Heart left ventricle (tissue), 16 donors: ENCODE results near the gene FGD4. TPM values are rescaled to one million over a fixed set of nuclear protein-coding genes. Genes with fewer than 3 reads are reported as not detected.

ENCODE experiments used
- ATAC-seq, 4 donors: fragments of 200-7000 bp; cut with Tn5 transposase; one replicate each; pipeline ENCODE4 v1.9.1; 2020 to 2022; ENCODE audit warnings: moderate library complexity in 4 of 4, mild to moderate bottlenecking in 3 of 4, moderate number of reproducible peaks in 1 of 4
- DNase-seq, 5 donors: peaks; one replicate each; pipeline ENCODE4 v3.0.0-alpha.2; 2020
- H3K27ac ChIP-seq, 12 donors: fragments of 200-600 bp; sonication (generic) in 4 of 12; one replicate each; pipeline versions ENCODE4 v1.5.0 to v1.8.0; 2016 to 2022; ENCODE audit warnings: mild to moderate bottlenecking in 2 of 12
- H3K27me3 ChIP-seq, 9 donors: fragments of 200-600 bp; sonication (generic) in 2 of 9; one replicate each; pipeline versions ENCODE4 v1.5.1 to v1.8.0; 2016 to 2022; ENCODE audit warnings: mild to moderate bottlenecking in 3 of 9
- H3K36me3 ChIP-seq, 9 donors: fragments of 200-600 bp; sonication (generic) in 2 of 9; one replicate each; pipeline versions ENCODE4 v1.5.0 to v1.8.0; 2018 to 2022; ENCODE audit warnings: mild to moderate bottlenecking in 2 of 9
- H3K4me1 ChIP-seq, 12 donors: fragments of 200-600 bp; sonication (generic) in 4 of 12; one replicate each; pipeline versions ENCODE4 v1.5.0 to v1.8.0; 2016 to 2022; ENCODE audit warnings: mild to moderate bottlenecking in 3 of 12
- H3K4me3 ChIP-seq, 12 donors: fragments of 200-600 bp; sonication (generic) in 4 of 12; one replicate each; pipeline versions ENCODE4 v1.5.0 to v1.8.0; 2017 to 2022; ENCODE audit warnings: mild to moderate bottlenecking in 9 of 12, moderate library complexity in 4 of 12
- H3K9me3 ChIP-seq, 12 donors: fragments of 200-600 bp; sonication (generic) in 4 of 12; one replicate each; pipeline versions ENCODE4 v1.5.0 to v1.8.0; 2016 to 2022; ENCODE audit warnings: mild to moderate bottlenecking in 1 of 12
- CTCF ChIP-seq, 12 donors: fragments of 200-600 bp; sonication (generic) in 4 of 12; IDR thresholded peaks; one replicate each; pipeline versions ENCODE4 v1.5.0 to v1.8.0; 2018 to 2022; ENCODE audit warnings: antibody characterized with exemption in 12 of 12, mild to moderate bottlenecking in 5 of 12
- POLR2A ChIP-seq, 2 donors: fragments of 450-650 bp; IDR thresholded peaks; one replicate each; pipeline ENCODE4 v1.6.1; 2017; ENCODE audit warnings: antibody characterized with exemption in 2 of 2, mild to moderate bottlenecking in 2 of 2, moderate library complexity in 2 of 2
- WGBS, 4 donors: extraction: QIAGEN DNeasy Blood & Tissue Kit in 2 of 4; methylation state at CpG; one replicate each; pipeline versions ENCODE4 v1.1.5 to v1.1.7; 2013 to 2018; 5-methylcytosine and 5-hydroxymethylcytosine counted together
- intact Hi-C, 10 donors: fragments of 100-400 bp; cut with DNase I; formaldehyde crosslinking; loops; one replicate each; pipeline versions ENCODE4 v1.11.1 to v1.14.2; 2022
- polyA plus RNA-seq, 2 donors: library from polyadenylated mRNA; stranded (reverse); fragments of 200-250 nt; gene quantifications; one replicate each; pipeline ENCODE4 v1.2.3, GENCODE V29; 2013
- total RNA-seq, 9 donors: library from RNA; depleted of rRNA in 2 of 9; stranded (reverse); fragments of >200 nt in 2 of 9; fragmentation: NEBNext Ultra II Directional in 3 of 9; extraction: Animal tissue kit (Norgen Biotek cat#: 25700) in 3 of 9; gene quantifications; one replicate each; pipeline versions ENCODE4 v1.1.0 to v1.2.4, GENCODE V29; 2016 to 2023
- donor health status: ischemic (EF 13 %, LVEDD 7.1; RV severe dilation, severe dysfunction).
- donor health status: healthy with polysubstance abuse.
- donor health status: DM: no; HTN: yes; CAD: no.
- donor health status: DM: no; HTN: no; CAD: no.
- donor health status: ischemic (EF 25% LVEDD 6.9; RV normal size, moderate dysfunction).
- donor health status: ischemic (EF 25% LVEDD 5.7; RV mildly dilated, moderate dysfunction).
- donor health status: healthy.
- donor health status: DM: yes; HTN: yes; CAD: no.
- donor health status: ischemic (EF 35%, LVEDD 5.7; RV mildly dilated, moderate dysfunction).
- donor health status: nonischemic (EF 11% LVEDD 7.7; RV severe dilation, severe dysfunction).
- donor health status: DM: yes; HTN: yes; CAD: no.
- donor health status: PGD.
- donor health status: ischemic (EF 29% LVEDD 5.4; RV normal size, mild dysfunction).
- donor health status: nonischemic (EF 23%, LVEDD 6.1; RV moderate dilation, normal function).

The FGD4 gene
- total and polyA plus RNA-seq, 11 donors, result 4.5 to 36.8 (median 28.2) TPM

- Histone ChIP-seq H3K9me3 (no peaks in the 10 kb centered on the region), H3K4me1 (peaks cover 0 to 36% (median 3%) of the 10 kb centered on the region in 12 donors), H3K27me3 (no peaks in the 10 kb centered on the region), H3K4me3 (no peak overlapping the region), H3K36me3 (peaks cover 0 to 59% (median 32%) of the 10 kb centered on the region in 9 donors), H3K27ac (no peak overlapping the region)
- DNase-seq, result no peak
- 89 to 97% (median 93%) methylated on average over 1 of the region's 1 CpG for WGBS, 4 donors
- TF ChIP-seq CTCF (IDR thresholded peaks at IDR 0.05) (no peak), POLR2A (IDR thresholded peaks at IDR 0.05) (no peak)
- no peak for ATAC-seq
- intact Hi-C loops, result loop anchor here in 1 of 10 donors (10.0 kb wide), 1 partner anchor 61 kb away; no protein-coding TSS in a partner anchor
These were observed 184.2 kb downstream of the FGD4 start for GRCh38 chr12:32583534-32583933.

- 94 to 98% (median 96%) methylated on average over 5 of the region's 5 CpGs for WGBS, 4 donors
- Histone ChIP-seq H3K27me3 (no peaks in the 10 kb centered on the region), H3K36me3 (peaks cover 0 to 55% (median 24%) of the 10 kb centered on the region in 9 donors), H3K4me1 (peaks cover 0 to 53% (median 3%) of the 10 kb centered on the region in 12 donors), H3K9me3 (no peaks in the 10 kb centered on the region), H3K4me3 (no peak overlapping the region), H3K27ac (peak overlapping the region in 1 of 12 donors; percentile 39)
- no peak for DNase-seq
- no peak for TF ChIP-seq CTCF (IDR thresholded peaks at IDR 0.05)
- no peak for TF ChIP-seq POLR2A (IDR thresholded peaks at IDR 0.05)
- no peak for ATAC-seq
- intact Hi-C loops, result loop anchor here in 1 of 10 donors (10.0 kb wide), 1 partner anchor 59 kb away; no protein-coding TSS in a partner anchor
These were observed 186.3 kb downstream of the FGD4 start for GRCh38 chr12:32585680-32586079.

GRCh38 chr12:32586390-32586789 is 187.0 kb downstream of the FGD4 start:
- DNase-seq, result no peak
- 46 to 64% (median 51%) methylated on average over 2 of the region's 2 CpGs for WGBS, 4 donors
- Histone ChIP-seq H3K36me3 (peaks cover 0 to 56% (median 28%) of the 10 kb centered on the region in 9 donors), H3K4me3 (no peak overlapping the region), H3K27ac (peak overlapping the region in 1 of 12 donors; percentile 39), H3K27me3 (no peaks in the 10 kb centered on the region), H3K4me1 (peaks cover 0 to 53% (median 3%) of the 10 kb centered on the region in 12 donors), H3K9me3 (no peaks in the 10 kb centered on the region)
- TF ChIP-seq POLR2A (IDR thresholded peaks at IDR 0.05) (no peak), CTCF (IDR thresholded peaks at IDR 0.05) (no peak)
- ATAC-seq, result peak in 1 of 4 donors; percentile 26
- intact Hi-C loops, result loop anchor here in 1 of 10 donors (10.0 kb wide), 1 partner anchor 58 kb away; no protein-coding TSS in a partner anchor

GRCh38 chr12:32587581-32588495 is 188.5 kb downstream of the FGD4 start:
- DNase-seq (no peak), ATAC-seq (peak in 1 of 4 donors; percentile 64)
- Histone ChIP-seq H3K9me3 (no peaks in the 10 kb centered on the region), H3K36me3 (peaks cover 0 to 53% (median 23%) of the 10 kb centered on the region in 9 donors), H3K27me3 (no peaks in the 10 kb centered on the region), H3K27ac (peak overlapping the region in 1 of 12 donors; percentile 80), H3K4me3 (no peak overlapping the region), H3K4me1 (peaks cover 0 to 47% (median 5%) of the 10 kb centered on the region in 12 donors)
- TF ChIP-seq CTCF (IDR thresholded peaks at IDR 0.05) (no peak), POLR2A (IDR thresholded peaks at IDR 0.05) (no peak)
- 82 to 98% (median 95%) methylated on average over 4 of the region's 4 CpGs for WGBS, 4 donors
- intact Hi-C loops, result loop anchor here in 1 of 10 donors (10.0 kb wide), 1 partner anchor 57 kb away; no protein-coding TSS in a partner anchor
